WTC11 (cell line): ENCODE measurements around the gene HJV. TPM values are rescaled to one million over a fixed set of nuclear protein-coding genes. Genes with fewer than 3 reads are reported as not detected.

Experiments used
- ATAC-seq: fragments of 200-7000 bp; cut with Tn5 transposase; 2 replicates; pipeline ENCODE4 v1.10.0; 2021; ENCODE audit warnings: mild to moderate bottlenecking, moderate library complexity
- CTCF ChIA-PET: fragments of 300-600 bp; sonication (Branson Sonifier 250); formaldehyde crosslinking; loops from one replicate; lab custom pipeline; 2021; ENCODE audit warnings: antibody characterized with exemption; lab: Charles Lee
- POLR2A ChIA-PET: fragments of 350-600 bp; sonication (Branson Sonifier 250); formaldehyde crosslinking; loops from one replicate; lab custom pipeline; 2021; ENCODE audit warnings: antibody characterized with exemption; lab: Charles Lee
- DNase-seq: peaks from one replicate; pipeline ENCODE4 v3.0.0; 2021; ENCODE audit warnings: low spot score
- H3K27ac Mint-ChIP-seq: 2 replicates; pipeline ENCODE4 v1.8.0; 2021; ENCODE audit warnings: mixed read lengths
- H3K27me3 Mint-ChIP-seq: 2 replicates; pipeline ENCODE4 v1.8.0; 2021; ENCODE audit warnings: low read depth, mild to moderate bottlenecking, moderate library complexity, mixed read lengths
- H3K36me3 Mint-ChIP-seq: 2 replicates; pipeline ENCODE4 v1.8.0; 2021; ENCODE audit warnings: mixed read lengths
- H3K4me1 Mint-ChIP-seq: 2 replicates; pipeline ENCODE4 v1.8.0; 2022; ENCODE audit warnings: mixed read lengths
- H3K4me3 Mint-ChIP-seq: 2 replicates; pipeline ENCODE4 v1.8.0; 2021; ENCODE audit warnings: mild to moderate bottlenecking, moderate library complexity, mixed read lengths
- H3K9me3 Mint-ChIP-seq: 2 replicates; pipeline ENCODE4 v1.8.0; 2021; ENCODE audit warnings: mixed read lengths
- ESRRA ChIP-seq: sonication (generic); formaldehyde crosslinking; IDR thresholded peaks from 2 replicates; pipeline ENCODE4 v1.8.1; 2022; ENCODE audit warnings: mild to moderate bottlenecking, missing genetic modification reagents, borderline replicate concordance
- ETV6 ChIP-seq: sonication (generic); formaldehyde crosslinking; IDR thresholded peaks from 2 replicates; pipeline ENCODE4 v1.8.1; 2022; ENCODE audit warnings: mild to moderate bottlenecking, missing genetic modification reagents
- GTF2I ChIP-seq: fragments of 250-450 bp; sonication (Bioruptor Pico); conservative IDR thresholded peaks from 2 replicates; pipeline ENCODE4 v1.4.0; 2021; ENCODE audit warnings: mild to moderate bottlenecking
- JAZF1 ChIP-seq: fragments of 250-450 bp; sonication (Bioruptor Pico); IDR thresholded peaks from 2 replicates; pipeline ENCODE4 v1.9.0; 2021; ENCODE audit warnings: moderate library complexity, mild to moderate bottlenecking, inconsistent platforms
- JUN ChIP-seq: sonication (generic); formaldehyde crosslinking; IDR thresholded peaks from 2 replicates; pipeline ENCODE4 v1.8.0; 2023; ENCODE audit warnings: mild to moderate bottlenecking, missing genetic modification reagents
- MXD4 ChIP-seq: fragments of 250-450 bp; sonication (Bioruptor Pico); IDR thresholded peaks from 2 replicates; pipeline ENCODE4 v1.8.0; 2021; ENCODE audit warnings: mild to moderate bottlenecking, moderate library complexity, borderline replicate concordance
- NFATC4 ChIP-seq: fragments of 250-450 bp; sonication (Bioruptor Pico); IDR thresholded peaks from 2 replicates; pipeline ENCODE4 v1.9.0; 2021; ENCODE audit warnings: mild to moderate bottlenecking
- NFE2L1 ChIP-seq: sonication (generic); formaldehyde crosslinking; IDR thresholded peaks from 2 replicates; pipeline ENCODE4 v1.8.1; 2023; ENCODE audit warnings: missing genetic modification reagents
- NR3C1 ChIP-seq: sonication (generic); formaldehyde crosslinking; conservative IDR thresholded peaks from 2 replicates; pipeline ENCODE4 v1.8.1; 2023; ENCODE audit warnings: low read depth, mild to moderate bottlenecking, missing genetic modification reagents
- TCF7 ChIP-seq: sonication (generic); formaldehyde crosslinking; IDR thresholded peaks from 2 replicates; pipeline ENCODE4 v1.8.0; 2022; ENCODE audit warnings: mild to moderate bottlenecking, low read depth, missing genetic modification reagents, moderate library complexity
- TEAD1 ChIP-seq: sonication (generic); formaldehyde crosslinking; IDR thresholded peaks from 2 replicates; pipeline ENCODE4 v1.8.0; 2022; ENCODE audit warnings: mild to moderate bottlenecking, missing genetic modification reagents
- ZNF396 ChIP-seq: fragments of 250-450 bp; sonication (Bioruptor Pico); IDR thresholded peaks from 2 replicates; pipeline ENCODE4 v1.8.0; 2021; ENCODE audit warnings: mild to moderate bottlenecking, moderate library complexity, borderline replicate concordance
- ZNF423 ChIP-seq: fragments of 250-450 bp; sonication (Bioruptor Pico); IDR thresholded peaks from 2 replicates; pipeline ENCODE4 v2.1.2; 2022; ENCODE audit warnings: mild to moderate bottlenecking, moderate library complexity
- total RNA-seq: library from RNA; stranded (reverse); gene quantifications from 3 replicates; pipeline ENCODE4 v1.2.3, GENCODE V29; 2021
- TF ChIP-seq, protein P1 (sequence below): sonication (generic); formaldehyde crosslinking; IDR thresholded peaks from 2 replicates; pipeline ENCODE4 v1.8.1; 2022; ENCODE audit warnings: low read depth, missing genetic modification reagents, borderline replicate concordance
- TF ChIP-seq, protein P2 (sequence below): sonication (generic); formaldehyde crosslinking; IDR thresholded peaks from 2 replicates; pipeline ENCODE4 v1.8.0; 2022; ENCODE audit warnings: mild to moderate bottlenecking, missing genetic modification reagents
- TF ChIP-seq, protein P3 (sequence below): fragments of 250-450 bp; sonication (Bioruptor Pico); IDR thresholded peaks from 2 replicates; pipeline ENCODE4 v1.8.0; 2021; ENCODE audit warnings: mild to moderate bottlenecking
- TF ChIP-seq, protein P4 (sequence below): fragments of 250-450 bp; sonication (Bioruptor Pico); IDR thresholded peaks from 2 replicates; pipeline ENCODE4 v1.9.0; 2021; ENCODE audit warnings: mild to moderate bottlenecking
- TF ChIP-seq, protein P5 (sequence below): sonication (generic); formaldehyde crosslinking; conservative IDR thresholded peaks from 2 replicates; pipeline ENCODE4 v1.8.1; 2023; ENCODE audit warnings: mild to moderate bottlenecking, low read depth, missing genetic modification reagents, moderate library complexity
- TF ChIP-seq, protein P6 (sequence below): sonication (generic); formaldehyde crosslinking; IDR thresholded peaks from 2 replicates; pipeline ENCODE4 v1.8.1; 2023; ENCODE audit warnings: mild to moderate bottlenecking, missing genetic modification reagents, moderate library complexity
- TF ChIP-seq, protein P7 (sequence below): sonication (generic); formaldehyde crosslinking; IDR thresholded peaks from 2 replicates; pipeline ENCODE4 v1.8.0; 2023; ENCODE audit warnings: missing genetic modification reagents, mild to moderate bottlenecking, borderline replicate concordance
- TF ChIP-seq, protein P8 (sequence below): sonication (generic); formaldehyde crosslinking; conservative IDR thresholded peaks from 2 replicates; pipeline ENCODE4 v1.8.1; 2022; ENCODE audit warnings: mild to moderate bottlenecking, missing genetic modification reagents

HJV gene
- total RNA-seq, 1 experiment from 2014 or later = 0.31 TPM

DNA sequence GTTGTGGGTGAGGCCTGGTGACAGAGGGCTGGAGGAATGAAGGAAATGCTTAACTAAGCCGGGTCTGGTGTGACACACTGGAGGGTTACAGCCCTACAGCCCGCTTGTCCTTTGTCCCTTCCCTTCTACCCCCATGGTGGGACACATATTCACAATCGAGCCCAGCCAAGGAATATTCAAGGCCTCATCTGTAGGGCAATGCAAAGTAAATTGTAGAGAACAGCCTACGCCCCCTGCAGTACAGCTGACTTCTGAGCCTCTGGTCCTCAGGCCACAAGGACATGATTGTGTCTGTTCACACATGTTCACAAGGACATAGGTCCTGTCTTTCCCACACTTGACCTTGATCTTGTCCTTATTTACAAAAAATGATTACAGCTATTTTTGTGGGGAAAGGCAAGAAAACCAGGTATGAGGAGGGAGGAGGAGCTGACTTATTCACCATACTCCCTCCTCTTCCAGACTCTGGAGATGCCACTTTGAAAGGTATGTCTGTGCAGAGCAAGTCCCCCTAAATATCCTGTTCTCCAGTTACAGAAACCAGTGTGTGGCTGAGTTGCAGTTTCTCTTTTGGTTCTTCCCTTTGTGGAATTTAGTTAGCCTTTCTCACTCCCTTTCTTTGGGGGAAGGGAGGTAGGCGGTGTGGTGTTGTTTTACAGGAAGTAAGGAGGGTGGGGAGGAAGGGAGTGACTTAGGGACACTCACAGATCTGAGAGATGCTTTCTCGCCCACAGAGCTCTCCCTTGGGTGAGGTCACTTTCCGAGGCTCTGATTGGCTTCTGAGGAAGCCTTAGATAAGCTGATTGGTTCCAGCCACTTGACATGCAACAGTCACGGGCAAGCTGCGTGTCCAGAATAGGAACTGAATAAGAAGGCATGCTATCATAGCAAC, 42.4 kb downstream of the HJV start:
- H3K27me3 Mint-ChIP-seq = no peaks in the 10 kb centered on the region; the same call in 1 of the 2 replicates
- H3K9me3 Mint-ChIP-seq = no peaks in the 10 kb centered on the region
- ATAC-seq = peak; percentile 93
- peak; percentile 80 for DNase-seq
- POLR2A ChIA-PET = interaction anchor here (0.6 to 2.7 kb wide), 13 partner anchors 11 to 120 kb away, joined by 3 to 17 read pairs (median 5); partner anchors contain the start of genes ANKRD34A, PIAS3, POLR3GL and RBM8A
- no peak overlapping the region for H3K27ac Mint-ChIP-seq
- H3K4me1 Mint-ChIP-seq = peaks cover 18% of the 10 kb centered on the region
- no peaks in the 10 kb centered on the region for H3K36me3 Mint-ChIP-seq
- CTCF ChIA-PET = interaction anchor here (0.6 to 5.4 kb wide), 30 partner anchors 8 to 134 kb away, joined by 3 to 54 read pairs (median 6); partner anchors contain the start of genes ANKRD34A, ANKRD35, HJV and LIX1L
- H3K4me3 Mint-ChIP-seq = no peak overlapping the region
- TF ChIP-seq, protein P1, sequence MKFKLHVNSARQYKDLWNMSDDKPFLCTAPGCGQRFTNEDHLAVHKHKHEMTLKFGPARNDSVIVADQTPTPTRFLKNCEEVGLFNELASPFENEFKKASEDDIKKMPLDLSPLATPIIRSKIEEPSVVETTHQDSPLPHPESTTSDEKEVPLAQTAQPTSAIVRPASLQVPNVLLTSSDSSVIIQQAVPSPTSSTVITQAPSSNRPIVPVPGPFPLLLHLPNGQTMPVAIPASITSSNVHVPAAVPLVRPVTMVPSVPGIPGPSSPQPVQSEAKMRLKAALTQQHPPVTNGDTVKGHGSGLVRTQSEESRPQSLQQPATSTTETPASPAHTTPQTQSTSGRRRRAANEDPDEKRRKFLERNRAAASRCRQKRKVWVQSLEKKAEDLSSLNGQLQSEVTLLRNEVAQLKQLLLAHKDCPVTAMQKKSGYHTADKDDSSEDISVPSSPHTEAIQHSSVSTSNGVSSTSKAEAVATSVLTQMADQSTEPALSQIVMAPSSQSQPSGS (CRISPR knock-in tag) = no peak
- peak; percentile 26; the same call in 1 of the 2 replicates for TF ChIP-seq TEAD1 (CRISPR knock-in tag)
- TF ChIP-seq GTF2I (CRISPR knock-in tag) = no peak
- TF ChIP-seq NR3C1 (CRISPR knock-in tag) = no peak
- TF ChIP-seq ETV6 = no peak
- TF ChIP-seq ESRRA (CRISPR knock-in tag) = no peak
- no peak for TF ChIP-seq JUN (CRISPR knock-in tag)
- TF ChIP-seq, protein P2, sequence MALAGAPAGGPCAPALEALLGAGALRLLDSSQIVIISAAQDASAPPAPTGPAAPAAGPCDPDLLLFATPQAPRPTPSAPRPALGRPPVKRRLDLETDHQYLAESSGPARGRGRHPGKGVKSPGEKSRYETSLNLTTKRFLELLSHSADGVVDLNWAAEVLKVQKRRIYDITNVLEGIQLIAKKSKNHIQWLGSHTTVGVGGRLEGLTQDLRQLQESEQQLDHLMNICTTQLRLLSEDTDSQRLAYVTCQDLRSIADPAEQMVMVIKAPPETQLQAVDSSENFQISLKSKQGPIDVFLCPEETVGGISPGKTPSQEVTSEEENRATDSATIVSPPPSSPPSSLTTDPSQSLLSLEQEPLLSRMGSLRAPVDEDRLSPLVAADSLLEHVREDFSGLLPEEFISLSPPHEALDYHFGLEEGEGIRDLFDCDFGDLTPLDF = no peak
- TF ChIP-seq, protein P3, sequence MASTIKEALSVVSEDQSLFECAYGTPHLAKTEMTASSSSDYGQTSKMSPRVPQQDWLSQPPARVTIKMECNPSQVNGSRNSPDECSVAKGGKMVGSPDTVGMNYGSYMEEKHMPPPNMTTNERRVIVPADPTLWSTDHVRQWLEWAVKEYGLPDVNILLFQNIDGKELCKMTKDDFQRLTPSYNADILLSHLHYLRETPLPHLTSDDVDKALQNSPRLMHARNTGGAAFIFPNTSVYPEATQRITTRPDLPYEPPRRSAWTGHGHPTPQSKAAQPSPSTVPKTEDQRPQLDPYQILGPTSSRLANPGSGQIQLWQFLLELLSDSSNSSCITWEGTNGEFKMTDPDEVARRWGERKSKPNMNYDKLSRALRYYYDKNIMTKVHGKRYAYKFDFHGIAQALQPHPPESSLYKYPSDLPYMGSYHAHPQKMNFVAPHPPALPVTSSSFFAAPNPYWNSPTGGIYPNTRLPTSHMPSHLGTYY (CRISPR knock-in tag) = no peak
- no peak for TF ChIP-seq TCF7
- TF ChIP-seq NFE2L1 (CRISPR knock-in tag) = no peak
- TF ChIP-seq, protein P4, sequence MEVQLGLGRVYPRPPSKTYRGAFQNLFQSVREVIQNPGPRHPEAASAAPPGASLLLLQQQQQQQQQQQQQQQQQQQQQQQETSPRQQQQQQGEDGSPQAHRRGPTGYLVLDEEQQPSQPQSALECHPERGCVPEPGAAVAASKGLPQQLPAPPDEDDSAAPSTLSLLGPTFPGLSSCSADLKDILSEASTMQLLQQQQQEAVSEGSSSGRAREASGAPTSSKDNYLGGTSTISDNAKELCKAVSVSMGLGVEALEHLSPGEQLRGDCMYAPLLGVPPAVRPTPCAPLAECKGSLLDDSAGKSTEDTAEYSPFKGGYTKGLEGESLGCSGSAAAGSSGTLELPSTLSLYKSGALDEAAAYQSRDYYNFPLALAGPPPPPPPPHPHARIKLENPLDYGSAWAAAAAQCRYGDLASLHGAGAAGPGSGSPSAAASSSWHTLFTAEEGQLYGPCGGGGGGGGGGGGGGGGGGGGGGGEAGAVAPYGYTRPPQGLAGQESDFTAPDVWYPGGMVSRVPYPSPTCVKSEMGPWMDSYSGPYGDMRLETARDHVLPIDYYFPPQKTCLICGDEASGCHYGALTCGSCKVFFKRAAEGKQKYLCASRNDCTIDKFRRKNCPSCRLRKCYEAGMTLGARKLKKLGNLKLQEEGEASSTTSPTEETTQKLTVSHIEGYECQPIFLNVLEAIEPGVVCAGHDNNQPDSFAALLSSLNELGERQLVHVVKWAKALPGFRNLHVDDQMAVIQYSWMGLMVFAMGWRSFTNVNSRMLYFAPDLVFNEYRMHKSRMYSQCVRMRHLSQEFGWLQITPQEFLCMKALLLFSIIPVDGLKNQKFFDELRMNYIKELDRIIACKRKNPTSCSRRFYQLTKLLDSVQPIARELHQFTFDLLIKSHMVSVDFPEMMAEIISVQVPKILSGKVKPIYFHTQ = no peak
- TF ChIP-seq, protein P5, sequence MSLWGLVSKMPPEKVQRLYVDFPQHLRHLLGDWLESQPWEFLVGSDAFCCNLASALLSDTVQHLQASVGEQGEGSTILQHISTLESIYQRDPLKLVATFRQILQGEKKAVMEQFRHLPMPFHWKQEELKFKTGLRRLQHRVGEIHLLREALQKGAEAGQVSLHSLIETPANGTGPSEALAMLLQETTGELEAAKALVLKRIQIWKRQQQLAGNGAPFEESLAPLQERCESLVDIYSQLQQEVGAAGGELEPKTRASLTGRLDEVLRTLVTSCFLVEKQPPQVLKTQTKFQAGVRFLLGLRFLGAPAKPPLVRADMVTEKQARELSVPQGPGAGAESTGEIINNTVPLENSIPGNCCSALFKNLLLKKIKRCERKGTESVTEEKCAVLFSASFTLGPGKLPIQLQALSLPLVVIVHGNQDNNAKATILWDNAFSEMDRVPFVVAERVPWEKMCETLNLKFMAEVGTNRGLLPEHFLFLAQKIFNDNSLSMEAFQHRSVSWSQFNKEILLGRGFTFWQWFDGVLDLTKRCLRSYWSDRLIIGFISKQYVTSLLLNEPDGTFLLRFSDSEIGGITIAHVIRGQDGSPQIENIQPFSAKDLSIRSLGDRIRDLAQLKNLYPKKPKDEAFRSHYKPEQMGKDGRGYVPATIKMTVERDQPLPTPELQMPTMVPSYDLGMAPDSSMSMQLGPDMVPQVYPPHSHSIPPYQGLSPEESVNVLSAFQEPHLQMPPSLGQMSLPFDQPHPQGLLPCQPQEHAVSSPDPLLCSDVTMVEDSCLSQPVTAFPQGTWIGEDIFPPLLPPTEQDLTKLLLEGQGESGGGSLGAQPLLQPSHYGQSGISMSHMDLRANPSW (CRISPR knock-in tag) = no peak
- TF ChIP-seq ZNF423 (CRISPR knock-in tag) = no peak
- no peak for TF ChIP-seq MXD4 (CRISPR knock-in tag)
- no peak for TF ChIP-seq NFATC4 (CRISPR knock-in tag)
- TF ChIP-seq, protein P6, sequence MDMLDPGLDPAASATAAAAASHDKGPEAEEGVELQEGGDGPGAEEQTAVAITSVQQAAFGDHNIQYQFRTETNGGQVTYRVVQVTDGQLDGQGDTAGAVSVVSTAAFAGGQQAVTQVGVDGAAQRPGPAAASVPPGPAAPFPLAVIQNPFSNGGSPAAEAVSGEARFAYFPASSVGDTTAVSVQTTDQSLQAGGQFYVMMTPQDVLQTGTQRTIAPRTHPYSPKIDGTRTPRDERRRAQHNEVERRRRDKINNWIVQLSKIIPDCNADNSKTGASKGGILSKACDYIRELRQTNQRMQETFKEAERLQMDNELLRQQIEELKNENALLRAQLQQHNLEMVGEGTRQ (CRISPR knock-in tag) = no peak
- TF ChIP-seq JAZF1 (CRISPR knock-in tag) = no peak
- TF ChIP-seq, protein P7, sequence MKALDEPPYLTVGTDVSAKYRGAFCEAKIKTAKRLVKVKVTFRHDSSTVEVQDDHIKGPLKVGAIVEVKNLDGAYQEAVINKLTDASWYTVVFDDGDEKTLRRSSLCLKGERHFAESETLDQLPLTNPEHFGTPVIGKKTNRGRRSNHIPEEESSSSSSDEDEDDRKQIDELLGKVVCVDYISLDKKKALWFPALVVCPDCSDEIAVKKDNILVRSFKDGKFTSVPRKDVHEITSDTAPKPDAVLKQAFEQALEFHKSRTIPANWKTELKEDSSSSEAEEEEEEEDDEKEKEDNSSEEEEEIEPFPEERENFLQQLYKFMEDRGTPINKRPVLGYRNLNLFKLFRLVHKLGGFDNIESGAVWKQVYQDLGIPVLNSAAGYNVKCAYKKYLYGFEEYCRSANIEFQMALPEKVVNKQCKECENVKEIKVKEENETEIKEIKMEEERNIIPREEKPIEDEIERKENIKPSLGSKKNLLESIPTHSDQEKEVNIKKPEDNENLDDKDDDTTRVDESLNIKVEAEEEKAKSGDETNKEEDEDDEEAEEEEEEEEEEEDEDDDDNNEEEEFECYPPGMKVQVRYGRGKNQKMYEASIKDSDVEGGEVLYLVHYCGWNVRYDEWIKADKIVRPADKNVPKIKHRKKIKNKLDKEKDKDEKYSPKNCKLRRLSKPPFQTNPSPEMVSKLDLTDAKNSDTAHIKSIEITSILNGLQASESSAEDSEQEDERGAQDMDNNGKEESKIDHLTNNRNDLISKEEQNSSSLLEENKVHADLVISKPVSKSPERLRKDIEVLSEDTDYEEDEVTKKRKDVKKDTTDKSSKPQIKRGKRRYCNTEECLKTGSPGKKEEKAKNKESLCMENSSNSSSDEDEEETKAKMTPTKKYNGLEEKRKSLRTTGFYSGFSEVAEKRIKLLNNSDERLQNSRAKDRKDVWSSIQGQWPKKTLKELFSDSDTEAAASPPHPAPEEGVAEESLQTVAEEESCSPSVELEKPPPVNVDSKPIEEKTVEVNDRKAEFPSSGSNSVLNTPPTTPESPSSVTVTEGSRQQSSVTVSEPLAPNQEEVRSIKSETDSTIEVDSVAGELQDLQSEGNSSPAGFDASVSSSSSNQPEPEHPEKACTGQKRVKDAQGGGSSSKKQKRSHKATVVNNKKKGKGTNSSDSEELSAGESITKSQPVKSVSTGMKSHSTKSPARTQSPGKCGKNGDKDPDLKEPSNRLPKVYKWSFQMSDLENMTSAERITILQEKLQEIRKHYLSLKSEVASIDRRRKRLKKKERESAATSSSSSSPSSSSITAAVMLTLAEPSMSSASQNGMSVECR = 0 out of 2 replicates have a peak, but pooled peaks have one; percentile 27
- no peak for TF ChIP-seq ZNF396 (CRISPR knock-in tag)
- TF ChIP-seq, protein P8, sequence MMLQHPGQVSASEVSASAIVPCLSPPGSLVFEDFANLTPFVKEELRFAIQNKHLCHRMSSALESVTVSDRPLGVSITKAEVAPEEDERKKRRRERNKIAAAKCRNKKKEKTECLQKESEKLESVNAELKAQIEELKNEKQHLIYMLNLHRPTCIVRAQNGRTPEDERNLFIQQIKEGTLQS (CRISPR knock-in tag) = no peak
